Stimulated activated CD4-positive, alpha-beta T cell treated with anti-CD3 and anti-CD28 coated beads, Interleukin-2, amount 100 ng/mL, for 24 hours (primary cell): ENCODE results near the gene POLQ.
"Not testable (repeated sequence)": the region's sequence is repeated elsewhere in the genome, so short reads cannot be mapped to it uniquely, and the experiment has no call there.

ENCODE experiments used
- DNase-seq, 2 donors: peaks; one replicate each; pipeline ENCODE4 v3.0.0-alpha.2; 2020

Gene POLQ

DNA sequence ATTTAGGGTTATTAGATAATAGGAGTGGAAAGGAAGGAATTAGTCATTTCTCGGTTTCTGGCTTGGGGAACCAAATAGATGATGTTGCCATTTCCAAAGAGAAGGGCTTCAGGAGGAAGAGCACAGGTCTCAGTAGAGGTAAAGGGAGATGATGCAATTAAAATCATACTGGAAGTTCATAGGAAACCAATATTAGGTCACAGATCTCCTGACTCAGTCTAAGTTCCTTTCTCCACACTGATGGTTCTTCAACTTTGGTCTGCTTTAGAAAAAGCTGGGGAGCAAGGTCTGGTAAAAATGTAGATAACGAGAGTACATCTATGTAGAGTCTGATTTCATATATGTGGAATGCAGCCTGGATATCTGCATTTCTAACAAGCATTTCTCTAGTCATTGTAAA lies 130.9 kb downstream of the POLQ start:
- DNase-seq, result no peak

DNA sequence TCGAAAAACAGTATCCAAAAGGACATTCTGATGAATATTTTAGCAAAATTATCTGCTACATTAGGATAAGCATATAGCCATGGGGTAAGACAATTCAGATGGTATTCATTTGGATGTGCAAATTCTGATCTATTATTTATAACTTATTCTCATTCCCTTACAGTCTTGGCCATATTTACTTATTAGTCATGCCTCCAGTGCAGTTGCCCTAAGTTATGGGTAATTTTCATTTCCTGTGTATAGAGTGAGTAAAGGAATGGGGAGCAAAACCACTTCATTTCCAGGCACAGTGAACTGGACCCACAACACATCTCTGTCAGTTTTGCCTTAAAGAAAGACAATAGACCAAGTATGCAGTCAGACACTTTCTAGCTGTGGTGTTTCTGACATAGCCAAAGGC lies 134.3 kb downstream of the POLQ start:
- no peak for DNase-seq

DNA sequence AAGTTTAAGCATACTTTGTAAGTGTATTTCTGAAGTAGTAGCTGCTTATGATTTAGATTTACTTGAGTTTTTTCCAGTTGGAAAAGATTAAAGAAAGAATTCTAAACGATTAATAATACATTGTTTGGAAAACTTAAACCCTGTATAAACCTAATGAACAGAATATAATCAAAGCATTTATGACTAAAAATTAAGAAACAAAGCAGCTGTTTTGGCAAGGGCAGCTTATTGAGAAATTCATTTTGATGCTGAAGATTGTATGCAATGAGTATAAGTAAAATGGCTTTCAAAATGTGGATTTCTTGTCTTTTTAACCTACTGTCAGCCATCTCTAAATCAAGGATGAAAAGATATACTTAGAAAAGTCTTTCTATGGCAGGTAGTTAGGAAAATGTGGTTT lies 140.2 kb downstream of the POLQ start:
- DNase-seq, result no peak

DNA sequence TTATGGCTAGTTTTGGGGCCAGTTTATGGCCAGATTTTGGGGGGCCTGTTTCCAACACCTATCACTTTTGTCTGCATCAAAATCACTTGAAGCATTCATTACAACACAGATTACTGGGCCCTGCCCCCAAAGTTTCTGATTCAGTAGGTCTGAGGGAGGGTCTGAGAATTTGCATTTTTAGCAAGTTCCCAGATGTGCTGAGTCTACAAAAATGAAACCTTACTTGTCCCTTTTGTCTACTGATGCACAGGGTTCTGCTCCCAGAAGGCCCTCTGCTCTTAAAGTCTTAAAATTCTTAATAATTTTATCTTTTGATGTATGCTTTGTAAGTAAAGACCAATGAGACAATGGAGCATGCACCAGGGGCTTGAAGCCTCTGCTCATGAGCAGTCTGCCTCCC lies 146.0 kb downstream of the POLQ start:
- no peak for DNase-seq

DNA sequence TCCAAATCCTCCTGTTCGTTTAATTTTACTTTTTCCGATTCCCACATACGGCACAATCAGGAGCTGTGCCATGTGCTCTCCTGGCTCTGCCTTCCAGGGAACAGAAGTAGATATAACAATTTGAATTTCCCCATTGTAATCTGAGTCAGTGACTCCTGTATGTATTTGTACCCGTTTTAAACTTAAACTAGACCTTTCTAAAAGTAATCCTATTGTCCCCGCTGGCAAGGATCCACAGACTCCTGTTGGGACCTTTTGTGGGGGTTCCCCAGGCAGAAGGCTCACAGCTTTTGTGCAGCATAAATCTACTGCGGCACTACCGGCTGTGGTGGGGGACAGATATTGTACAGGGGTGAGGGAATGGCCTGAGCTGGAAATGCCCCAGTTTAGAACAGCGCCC lies 147.7 kb downstream of the POLQ start:
- DNase-seq, result not testable (repeated sequence)

DNA sequence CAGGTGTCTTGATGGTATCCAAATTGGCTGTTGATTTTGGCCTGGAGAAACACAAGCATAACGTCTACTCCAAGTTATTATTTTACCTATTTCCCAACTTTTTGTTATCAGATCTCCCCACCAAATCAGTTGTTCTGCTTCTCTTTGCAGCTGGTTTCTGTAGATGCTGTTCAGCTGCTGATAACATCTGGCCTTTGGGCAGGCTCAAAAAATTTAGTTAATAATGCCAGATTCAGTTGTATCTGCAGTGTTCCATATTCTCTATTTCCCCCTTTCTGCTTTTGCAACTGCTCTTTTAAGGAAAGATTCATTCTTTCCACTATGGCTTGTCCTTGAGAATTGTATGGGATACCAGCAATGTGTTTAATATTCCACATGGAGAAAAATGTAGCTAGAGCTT lies 149.8 kb downstream of the POLQ start:
- DNase-seq, result not testable (repeated sequence)

DNA sequence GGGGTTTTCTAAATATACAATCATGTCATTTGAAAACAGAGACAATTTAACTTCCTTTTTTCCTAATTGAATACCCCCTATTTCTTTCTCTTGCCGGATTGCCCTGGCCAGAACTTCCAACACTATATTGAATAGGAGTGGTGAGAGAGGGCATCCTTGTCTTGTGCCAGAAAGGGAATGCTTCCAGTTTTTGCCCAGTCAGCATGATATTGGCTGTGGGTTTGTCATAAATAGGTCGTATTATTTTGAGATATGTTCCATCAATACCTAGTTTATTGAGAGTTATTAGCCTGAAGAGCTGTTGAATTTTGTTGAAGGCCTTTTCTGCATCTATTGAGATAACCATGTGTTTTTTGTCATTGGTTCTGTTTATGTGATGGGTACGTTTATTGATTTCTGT lies 157.5 kb downstream of the POLQ start:
- not testable (repeated sequence) for DNase-seq
